ENCODE measurements around the gene TMTC3. TPM values are rescaled to one million over a fixed set of nuclear protein-coding genes. Genes with fewer than 3 reads are reported as not detected.
A peak's percentile ranks its signal among the peaks of the same experiment; 100 is the strongest.
"Not testable (repeated sequence)": the region's sequence is repeated elsewhere in the genome, so short reads cannot be mapped to it uniquely, and the experiment has no call there.

The TMTC3 gene
- 22.7 and 30.5 TPM in 2 replicates for total RNA-seq (2014; rRNA removed; shearing (Covaris generic))

DNA sequence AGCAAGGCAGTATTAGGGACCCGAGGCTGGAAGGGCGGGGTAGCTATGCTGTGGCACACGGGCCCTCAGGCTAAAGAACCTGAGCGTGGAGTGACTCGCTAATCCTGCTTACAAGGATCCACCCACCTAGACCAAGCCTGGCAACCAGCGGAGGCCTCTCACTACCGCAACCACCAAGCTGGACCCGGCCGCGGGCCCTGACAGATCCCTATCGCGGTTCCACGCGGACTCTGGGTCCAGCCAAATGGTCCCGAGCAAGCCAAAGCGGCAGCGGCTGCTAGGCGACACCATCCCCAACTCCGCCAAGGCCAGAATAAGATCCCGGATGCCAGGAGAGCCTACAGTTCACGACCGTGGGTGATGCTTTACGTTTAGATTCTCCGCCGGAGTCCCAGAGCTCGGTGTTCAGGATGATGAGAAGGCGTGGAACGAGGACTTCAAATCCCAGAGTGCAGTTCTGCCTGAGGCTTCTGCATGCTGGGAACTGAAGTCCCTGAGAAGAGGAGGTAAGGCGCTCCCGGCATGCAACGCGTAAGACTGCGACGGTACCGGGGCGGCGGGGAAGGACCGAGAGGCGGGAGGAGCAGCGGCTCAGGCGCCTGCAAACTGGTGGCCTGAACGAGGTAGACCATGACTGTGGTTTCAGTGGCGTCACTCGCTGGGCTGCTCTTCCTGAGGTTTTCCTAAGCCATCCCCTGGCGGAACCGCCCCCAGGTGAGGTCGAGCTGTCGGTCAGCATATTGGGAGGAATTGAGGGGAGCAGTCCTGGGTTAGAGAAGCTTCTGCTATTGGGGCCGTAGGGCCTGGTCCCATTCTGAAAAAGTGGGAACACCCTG lies at the start of gene TMTC3, which contains the start of gene CEP290:
Gene TMTC3 (plus strand): TSS at position 534 of the 836 bp plus-strand sequence. CDS start 6,009 bp downstream, outside the sequence.
Gene CEP290 (minus strand): TSS at position 315 of the 836 bp plus-strand sequence. CDS start 781 bp downstream, outside the sequence.
- peak; percentile 99 for DNase-seq (ENCODE audit: low spot score)

DNA sequence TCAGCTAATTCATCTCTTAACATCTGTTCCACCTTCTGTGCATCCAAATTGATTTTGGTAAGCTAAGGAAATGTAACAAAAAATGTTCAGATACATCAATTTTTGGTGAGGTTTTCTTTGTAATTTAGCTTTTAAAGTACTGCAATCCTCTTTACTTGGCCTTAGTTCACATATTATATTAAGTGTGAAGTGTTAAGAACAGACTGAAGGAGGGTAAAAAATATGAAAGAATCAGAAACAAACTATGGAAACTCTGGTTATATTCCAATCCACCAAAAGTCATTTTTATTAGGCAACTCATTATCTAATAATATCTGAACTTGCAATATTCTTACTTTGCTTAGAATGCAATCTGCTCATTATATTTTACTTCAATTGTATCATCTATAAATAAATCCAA lies 49.3 kb upstream of the TMTC3 start:
- DNase-seq (ENCODE audit: low spot score), result no peak

DNA sequence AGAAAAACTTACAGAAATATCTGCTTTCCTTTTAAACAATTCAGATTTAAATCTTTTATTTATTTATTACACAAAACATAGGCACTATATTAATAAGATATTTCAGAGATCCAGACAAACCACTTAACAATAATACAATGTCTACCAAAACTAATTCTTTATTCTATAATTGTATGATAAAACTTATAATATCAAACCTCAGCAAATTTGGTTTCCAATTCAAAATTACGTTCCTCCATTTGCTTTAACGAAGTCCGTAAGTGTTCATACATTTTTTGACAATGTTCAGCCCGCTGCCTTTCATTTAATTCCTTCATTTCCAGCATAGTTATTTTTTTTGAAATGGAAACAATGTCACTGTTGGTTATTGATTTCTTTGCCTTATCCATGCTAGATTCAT lies 48.5 kb upstream of the TMTC3 start:
- DNase-seq (ENCODE audit: low spot score), result no peak

DNA sequence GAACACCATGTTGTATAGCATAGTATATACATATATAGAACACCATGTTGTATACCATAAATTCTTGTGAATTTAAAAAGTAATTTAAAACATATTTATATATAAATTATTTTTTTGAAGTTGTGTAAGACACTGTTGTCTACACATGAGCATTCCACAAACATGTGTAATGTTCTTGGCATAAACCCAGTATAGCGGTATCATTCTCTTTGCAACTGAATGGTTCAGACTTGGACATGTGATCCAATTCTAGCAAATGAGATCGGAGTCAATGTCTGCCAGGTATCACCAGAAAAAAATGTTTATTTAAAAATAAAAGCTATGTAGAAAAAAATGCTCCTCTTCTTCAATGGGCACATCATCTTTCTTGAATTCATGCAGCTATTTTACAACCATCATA lies 34.1 kb upstream of the TMTC3 start:
- DNase-seq (ENCODE audit: low spot score), result no peak

DNA sequence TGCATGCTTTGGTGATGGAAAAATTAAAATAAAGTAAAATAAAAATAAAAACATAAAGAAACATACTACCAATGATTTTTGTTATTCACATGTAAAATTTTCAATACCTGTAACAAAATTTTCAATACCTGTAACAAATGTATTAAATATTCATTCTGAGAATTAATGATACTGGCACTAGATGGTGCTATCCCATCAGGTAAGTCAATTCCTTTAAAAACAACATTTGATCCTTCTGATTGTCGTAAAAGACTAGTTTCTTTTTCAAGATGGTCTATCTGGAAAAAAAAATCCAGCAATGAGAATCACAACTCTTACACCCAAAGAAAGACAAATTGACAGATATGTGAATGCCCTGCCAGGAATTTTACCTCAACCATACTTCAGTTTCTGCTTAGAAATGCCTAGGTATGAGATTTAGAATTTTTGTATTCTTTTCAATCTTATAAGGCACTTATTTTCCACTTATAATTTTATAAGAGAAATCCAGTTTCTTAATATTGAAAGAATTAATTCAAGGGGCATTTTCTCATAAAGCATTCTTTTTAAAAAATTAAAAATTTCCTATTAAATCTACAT lies 30.9 kb upstream of the TMTC3 start:
- DNase-seq (ENCODE audit: low spot score), result peak; percentile 63

DNA sequence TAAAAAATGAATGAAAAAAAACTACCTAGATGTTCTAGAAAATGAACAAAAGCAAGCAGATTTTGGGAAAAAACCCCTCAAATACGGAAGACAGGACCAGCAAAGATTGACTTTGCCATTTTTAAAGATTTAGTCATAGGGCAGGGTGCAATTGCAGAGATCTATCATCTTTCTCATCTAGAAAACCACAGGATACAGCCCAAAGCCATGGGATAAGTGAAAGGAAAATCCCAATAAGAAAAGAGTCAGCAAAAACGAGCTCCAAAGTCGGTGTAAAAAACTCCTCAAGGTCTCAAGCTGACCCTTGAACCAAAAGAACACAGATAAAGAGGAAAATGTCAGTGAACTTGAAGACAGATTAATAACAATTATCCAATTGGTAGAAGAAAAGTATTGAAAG lies 28.2 kb upstream of the TMTC3 start:
- DNase-seq (ENCODE audit: low spot score), result no peak

DNA sequence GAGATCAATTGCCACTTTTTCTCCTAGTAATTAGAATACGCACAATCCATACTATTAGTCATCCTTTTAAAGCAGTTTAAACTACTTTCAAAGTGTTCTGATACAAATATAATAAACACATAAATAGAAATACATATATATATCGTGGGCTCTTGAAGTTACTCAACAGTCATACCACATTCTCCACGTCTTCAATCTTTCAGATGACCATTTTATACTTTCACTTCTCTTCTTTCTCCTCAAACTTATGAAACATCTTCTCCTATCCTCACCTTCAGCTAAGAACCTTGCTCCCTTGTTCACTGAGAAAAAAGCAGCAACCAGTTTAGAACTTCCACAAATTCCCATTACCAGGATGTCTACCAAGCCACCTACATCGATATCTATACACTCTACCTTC lies 19.4 kb upstream of the TMTC3 start:
- no peak for DNase-seq (ENCODE audit: low spot score)

DNA sequence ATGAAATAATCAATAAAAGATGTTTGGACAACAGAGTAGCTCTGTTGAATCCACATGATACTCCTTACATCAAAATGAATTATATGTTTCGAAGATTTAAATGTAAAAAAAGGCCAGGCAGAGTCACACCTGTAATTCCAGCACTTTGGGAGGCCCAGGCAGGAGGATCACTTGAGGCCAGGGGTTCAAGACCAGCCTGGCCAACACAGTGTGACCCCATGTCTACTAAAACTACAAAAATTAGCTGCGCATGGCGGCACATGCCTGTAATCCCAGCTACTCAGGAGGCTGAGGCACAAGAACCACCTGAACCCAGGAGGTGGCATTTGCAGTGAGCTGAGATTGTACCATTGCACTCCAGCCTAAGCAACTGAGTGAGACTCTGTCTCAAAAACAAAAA lies 15.0 kb upstream of the TMTC3 start:
- no peak for DNase-seq (ENCODE audit: low spot score)

DNA sequence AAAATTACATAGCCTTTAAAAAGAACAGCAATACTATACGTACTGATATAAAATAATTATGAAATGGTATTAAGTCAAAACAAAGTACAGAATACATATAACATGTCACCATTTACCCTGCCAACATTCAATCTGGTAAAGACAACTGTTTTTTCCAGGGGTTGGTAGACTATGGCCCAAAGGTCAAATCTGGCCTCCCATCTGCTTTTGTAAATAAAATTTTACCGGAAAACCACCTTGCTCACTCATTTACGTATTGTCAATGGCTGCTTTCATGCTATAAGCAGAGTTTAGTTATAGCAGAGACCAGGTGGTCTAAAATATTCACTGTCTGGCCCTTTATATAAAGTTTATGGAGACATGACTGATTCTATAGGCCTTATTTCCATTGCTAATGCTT lies 14.3 kb upstream of the TMTC3 start:
- no peak for DNase-seq (ENCODE audit: low spot score)

DNA sequence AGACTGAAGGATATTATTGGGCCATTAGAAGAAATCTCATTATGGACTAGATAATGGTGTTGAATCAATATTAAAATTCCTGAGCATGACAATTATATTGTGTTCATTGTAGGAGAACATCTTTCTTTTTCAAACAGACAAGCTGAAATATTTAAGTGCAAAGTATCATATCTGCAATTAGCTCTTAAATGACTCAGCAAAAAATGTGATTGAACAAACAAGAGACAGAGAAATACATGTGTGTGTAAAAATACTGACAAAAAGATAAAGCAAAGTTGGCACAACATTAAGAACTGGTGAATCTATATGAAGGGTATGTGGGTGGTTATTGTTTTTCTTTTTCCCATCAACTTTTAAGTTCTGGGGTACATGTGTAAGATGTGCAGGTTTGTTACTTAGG lies 9.7 kb upstream of the TMTC3 start:
- DNase-seq (ENCODE audit: low spot score), result no peak

DNA sequence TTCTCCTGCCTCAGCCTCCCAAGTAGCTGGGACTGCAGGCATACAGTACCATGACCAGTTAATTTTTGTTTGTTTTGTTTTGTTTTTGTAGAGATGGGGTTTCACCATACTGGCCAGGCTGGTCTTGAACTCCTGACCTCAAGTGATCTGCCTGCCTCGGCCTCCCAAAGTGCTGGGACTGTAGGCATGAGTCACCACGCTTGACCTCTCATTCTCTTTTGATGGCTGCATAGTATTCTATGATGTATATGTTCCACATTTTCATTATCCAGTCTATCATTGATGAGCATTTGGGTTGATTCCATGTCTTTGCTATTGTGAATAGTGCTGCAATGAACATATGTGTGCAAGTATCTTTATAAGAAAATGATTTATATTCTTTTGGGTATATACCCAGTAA lies 8.9 kb upstream of the TMTC3 start:
- DNase-seq (ENCODE audit: low spot score), result not testable (repeated sequence)

DNA sequence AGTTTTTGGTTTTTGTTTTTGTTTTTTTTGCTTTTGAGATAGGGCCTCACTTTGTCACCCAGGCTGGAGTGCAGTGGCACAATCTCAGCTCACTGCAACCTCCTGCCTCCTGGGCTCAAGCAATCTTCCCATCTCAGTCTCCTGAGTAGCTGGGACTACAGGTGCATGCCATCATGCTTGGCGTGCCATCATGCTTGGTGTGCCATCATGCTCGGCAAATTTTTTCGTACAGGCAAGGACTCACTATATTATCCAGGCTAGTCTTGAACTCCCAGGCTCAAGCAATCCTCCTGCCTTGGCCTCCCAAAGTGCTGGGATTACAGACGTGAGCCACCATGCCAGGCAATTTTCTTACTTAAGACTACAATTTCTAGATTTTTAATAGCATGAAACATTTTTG lies 2.4 kb upstream of the TMTC3 start:
- DNase-seq (ENCODE audit: low spot score), result not testable (repeated sequence)

DNA sequence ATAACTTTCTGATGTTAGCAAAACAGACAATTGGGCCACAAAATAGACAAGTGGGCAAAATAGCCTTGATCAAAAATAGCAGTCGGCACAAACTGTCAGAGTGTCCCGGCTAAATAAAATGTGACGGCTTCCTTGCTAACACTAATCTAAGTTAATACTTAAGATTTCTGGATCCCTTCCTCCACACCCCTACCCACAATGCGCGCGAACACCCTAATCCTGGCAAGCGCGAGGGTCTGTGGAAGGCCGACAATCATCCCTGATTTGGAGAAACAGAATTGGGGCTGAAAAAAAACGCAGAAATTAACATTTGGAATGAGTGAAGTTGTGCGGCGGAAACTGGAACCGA lies 708 bp upstream of the TMTC3 start:
- DNase-seq (ENCODE audit: low spot score), result no peak

DNA sequence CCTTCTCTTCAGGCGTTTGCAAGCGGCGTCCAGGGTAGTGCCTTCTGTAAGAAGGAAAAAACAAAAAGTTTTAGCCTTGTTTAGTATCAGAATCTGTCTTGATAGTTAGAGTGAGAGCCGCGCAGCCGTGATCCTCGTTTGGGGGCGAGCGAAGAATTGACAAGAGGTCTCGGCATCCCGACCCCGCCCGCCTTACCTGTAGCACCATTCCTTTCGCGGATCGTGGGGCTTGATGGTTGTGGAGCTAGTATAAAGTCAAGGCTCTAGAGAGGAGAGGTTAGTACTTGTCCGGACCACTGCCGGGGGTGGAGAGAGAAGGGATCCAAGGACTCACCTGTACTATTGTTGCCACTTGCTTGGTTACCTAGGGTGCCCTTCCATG lies 494 bp downstream of the TMTC3 start:
- no peak for DNase-seq (ENCODE audit: low spot score)

DNA sequence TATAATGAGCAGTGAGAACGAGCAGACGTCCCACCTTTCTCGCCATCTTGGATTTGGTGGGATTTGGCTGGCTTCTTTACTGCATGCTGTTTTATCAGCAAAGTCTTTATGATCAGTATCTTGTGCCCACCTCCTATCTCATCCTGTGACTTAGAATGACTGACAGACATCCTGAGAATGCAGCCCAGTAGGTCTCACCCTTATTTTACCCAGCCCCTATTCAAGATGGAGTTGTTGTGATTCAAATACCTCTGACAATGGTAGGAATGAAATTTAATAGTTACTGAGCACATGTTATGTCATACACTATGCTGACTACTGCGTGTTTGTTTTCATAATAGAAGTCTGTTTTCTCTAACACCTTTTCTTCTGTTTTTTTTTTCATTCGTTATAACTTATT lies 1.9 kb downstream of the TMTC3 start:
- no peak for DNase-seq (ENCODE audit: low spot score)

DNA sequence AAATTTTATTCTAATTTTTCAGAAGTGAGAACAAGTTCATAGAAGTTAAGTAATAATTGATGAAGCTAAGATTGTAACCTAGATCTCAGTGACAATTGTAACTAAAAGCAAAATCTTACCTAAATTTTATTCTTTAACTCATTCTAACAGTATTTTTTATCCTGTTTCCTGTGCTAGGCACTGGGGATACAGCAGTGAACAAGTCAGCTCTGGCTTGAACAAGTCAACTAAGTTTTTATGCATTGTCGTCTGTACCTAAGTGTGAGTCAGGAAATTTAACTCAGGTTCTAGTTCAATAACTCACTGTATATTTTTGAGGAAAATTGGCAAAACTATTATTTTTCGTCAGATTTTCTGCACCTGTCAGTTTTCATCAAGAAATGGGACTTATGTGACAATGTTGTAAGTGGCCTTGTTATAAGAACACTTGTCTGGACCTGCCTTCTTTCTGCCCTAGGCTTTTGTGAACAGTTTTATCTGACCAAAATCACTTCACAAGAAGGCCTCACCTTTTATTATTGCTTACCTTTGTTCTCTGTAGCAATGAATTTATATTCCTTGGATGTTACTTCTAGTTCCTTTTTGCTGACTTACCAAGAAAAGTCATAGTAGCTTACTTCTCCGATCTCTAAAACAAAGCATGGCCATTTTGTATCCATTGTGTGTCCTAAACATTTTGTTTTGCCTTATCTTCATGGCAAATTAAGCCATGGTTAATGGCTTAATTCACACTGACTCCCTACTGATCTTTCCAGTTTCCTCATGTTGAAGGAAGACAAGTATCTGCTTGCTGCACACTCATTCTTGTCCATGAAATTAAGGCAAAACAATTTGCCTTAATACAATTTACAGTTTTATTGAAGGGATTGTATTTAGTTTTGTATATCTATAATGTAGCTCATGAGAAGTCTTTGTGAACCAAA lies 2.7 kb downstream of the TMTC3 start:
- no peak for DNase-seq (ENCODE audit: low spot score)

DNA sequence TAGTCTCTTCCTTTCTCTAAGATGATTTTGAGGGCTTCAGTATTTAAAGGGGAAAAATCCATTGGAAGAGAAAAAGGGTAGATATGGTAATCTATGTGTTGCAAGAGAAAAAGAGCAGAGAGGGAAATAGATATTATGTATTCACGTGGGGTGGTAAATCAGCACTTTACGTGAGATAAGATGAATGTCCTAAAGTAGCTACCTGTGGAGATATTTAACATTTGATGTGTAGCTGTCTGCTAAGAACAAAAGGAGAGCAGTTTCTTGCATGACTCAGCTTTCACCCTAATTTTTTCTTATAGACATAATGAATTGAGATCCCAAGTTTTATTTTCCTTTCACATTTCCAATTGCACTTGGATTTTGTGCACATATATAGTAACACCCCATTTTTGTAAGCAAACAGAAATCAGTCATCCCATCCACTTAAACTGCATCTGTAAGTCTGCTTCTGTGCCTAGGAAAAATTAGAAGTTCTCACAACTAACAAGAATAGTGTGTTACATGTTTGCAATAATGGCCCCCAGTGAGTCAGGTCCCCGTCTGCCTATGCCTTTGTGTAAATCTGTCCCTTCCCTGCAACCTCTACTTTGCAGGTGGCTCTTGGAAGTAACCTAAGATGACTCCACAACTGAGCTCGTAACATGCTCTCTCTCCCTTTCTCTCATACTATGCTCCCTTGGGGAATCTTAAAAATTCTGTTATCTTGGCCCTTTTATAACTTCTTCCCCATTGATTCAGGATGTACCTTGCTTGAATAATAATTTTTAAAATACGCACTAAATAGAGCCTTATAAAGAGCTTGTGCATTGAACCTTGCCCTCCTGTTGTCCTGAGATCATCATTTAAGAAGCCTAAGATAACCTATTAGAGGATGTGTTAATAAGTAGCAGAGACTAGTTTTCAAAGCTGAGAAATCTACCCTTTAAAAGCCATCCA lies 3.7 kb downstream of the TMTC3 start:
- no peak for DNase-seq (ENCODE audit: low spot score)

DNA sequence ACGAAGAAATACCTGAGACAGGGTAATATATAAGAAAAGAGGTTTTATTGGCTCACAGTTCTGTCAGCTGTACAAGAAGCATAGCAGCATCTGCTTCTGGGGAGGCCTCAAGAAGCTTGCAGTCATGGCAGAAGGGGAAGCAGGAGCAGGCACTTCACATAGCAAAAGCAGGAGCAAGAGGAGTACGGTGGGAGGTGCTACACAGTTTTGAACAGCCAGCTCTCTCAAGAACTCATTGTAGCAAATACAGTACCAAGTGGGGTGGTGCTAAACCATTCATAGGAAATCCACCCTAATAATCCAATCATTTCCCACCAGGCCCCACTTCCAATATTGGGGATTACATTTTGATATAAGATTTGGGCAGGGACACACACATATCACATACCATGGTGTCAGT lies 8.0 kb downstream of the TMTC3 start:
- no peak for DNase-seq (ENCODE audit: low spot score)

DNA sequence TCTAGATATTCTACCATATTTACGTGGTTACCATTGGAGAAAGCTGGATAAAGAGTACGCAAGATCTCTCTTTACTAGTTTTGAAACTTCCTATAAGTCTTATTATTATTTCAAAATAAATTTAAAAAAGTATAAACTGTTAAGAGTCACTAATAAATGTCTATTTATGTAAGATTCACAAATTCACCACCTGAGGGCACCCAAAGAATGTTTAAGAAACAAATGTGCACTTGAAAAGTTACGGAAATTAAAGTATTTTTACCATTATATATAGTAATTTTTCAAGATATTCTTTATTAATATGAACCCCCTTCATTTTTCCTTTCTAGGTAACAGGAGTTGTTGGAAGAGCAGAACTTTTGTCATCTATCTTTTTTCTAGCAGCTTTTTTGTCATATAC lies 11.9 kb downstream of the TMTC3 start:
- DNase-seq (ENCODE audit: low spot score), result peak; percentile 13

DNA sequence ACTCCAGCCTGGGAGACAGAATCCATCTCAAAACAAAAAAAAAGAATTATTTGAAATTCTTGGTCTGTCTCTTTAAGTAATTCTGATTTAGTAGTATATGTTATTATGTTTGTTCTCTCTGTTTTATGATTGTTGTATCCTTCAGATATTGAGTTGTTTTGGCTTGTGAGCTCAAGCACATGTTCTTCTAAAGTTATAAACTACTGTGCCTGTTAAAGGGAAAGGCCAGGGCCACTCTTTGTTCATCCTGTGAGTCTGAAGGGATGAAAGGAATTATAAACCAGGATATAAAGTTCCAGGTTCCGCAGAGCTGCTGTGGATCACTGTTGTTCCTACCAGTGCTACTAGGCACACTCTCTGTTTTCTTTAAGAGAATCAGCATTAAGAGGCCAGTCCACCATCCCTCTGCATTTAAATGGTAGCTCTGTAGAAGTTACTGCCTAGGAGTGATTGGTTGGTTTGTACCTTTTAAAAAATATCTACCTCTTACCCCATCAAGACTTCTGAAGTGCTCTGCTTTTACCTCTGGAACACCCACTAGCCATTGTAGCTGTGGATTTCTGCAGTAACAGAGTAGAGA lies 14.1 kb downstream of the TMTC3 start:
- DNase-seq (ENCODE audit: low spot score), result no peak

DNA sequence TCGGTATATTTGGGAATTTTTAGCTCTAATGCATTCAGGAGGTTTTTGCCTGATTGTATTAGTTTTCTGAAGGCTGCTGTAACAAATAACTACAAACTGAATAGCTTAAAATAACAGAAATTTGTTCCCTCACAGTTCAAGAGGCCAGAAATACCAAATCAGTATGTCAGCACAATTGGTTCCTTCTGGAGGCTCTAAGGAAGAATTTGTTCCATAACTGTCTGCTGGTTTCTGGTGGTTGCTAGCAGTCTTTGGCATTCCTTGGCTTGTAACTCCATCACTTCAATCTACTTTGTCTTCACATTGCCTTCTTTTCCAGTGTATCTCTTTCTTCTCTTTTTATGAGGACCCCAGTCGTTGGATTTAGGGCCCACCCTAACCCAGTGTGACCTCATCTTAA lies 21.3 kb downstream of the TMTC3 start:
- no peak for DNase-seq (ENCODE audit: low spot score)

Data from H4 (cell line).